ENCODE results near the gene PYCARD. TPM values are rescaled to one million over a fixed set of nuclear protein-coding genes. Genes with fewer than 3 reads are reported as not detected.
A peak's percentile ranks its signal among the peaks of the same experiment; 100 is the strongest.

Gene PYCARD
- total RNA-seq, 4 donors from 2014 or later, result 53.0 to 70.7 (median 63.9) TPM

DNA sequence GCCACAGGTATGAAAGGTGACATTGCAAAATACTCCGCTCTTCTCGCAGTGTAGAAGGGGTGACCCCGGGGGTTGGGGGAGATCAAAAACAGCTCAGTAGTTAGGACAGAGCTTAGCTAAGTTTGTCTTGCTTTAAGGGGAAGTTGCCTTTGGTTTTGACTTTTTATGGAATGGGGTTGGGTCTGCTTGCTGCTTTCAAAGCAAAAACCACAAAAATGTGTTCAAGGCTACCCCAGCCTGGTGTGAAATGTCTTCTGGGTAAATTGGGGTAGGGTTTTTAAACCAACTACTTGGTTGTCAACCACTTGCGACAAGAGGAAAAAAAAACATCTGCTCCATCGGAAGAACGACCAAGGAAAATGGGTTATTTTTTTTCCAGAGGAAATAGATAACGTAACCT is 16.4 kb downstream of the PYCARD start:
- no peaks in the 10 kb centered on the region for H3K27me3 ChIP-seq
- no peaks in the 10 kb centered on the region for H3K9me3 ChIP-seq
- no peak overlapping the region for H3K4me3 ChIP-seq
- H3K36me3 ChIP-seq, result peaks cover 42 to 91% (median 76%) of the 10 kb centered on the region in 3 donors
- H3K4me1 ChIP-seq, result peaks cover 18 to 58% (median 28%) of the 10 kb centered on the region in 3 donors
- intact Hi-C loops (cut with DNase I), result no loop called here
- TF ChIP-seq POLR2A (IDR thresholded peaks at IDR 0.05), result no peak
- TF ChIP-seq, protein P1, sequence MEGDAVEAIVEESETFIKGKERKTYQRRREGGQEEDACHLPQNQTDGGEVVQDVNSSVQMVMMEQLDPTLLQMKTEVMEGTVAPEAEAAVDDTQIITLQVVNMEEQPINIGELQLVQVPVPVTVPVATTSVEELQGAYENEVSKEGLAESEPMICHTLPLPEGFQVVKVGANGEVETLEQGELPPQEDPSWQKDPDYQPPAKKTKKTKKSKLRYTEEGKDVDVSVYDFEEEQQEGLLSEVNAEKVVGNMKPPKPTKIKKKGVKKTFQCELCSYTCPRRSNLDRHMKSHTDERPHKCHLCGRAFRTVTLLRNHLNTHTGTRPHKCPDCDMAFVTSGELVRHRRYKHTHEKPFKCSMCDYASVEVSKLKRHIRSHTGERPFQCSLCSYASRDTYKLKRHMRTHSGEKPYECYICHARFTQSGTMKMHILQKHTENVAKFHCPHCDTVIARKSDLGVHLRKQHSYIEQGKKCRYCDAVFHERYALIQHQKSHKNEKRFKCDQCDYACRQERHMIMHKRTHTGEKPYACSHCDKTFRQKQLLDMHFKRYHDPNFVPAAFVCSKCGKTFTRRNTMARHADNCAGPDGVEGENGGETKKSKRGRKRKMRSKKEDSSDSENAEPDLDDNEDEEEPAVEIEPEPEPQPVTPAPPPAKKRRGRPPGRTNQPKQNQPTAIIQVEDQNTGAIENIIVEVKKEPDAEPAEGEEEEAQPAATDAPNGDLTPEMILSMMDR (IDR thresholded peaks at IDR 0.05), result no peak
- no peak overlapping the region for H3K27ac ChIP-seq
- no peak for DNase-seq
- WGBS, 2 donors, result 65 to 72% methylated on average over 7 of the region's 7 CpGs

DNA sequence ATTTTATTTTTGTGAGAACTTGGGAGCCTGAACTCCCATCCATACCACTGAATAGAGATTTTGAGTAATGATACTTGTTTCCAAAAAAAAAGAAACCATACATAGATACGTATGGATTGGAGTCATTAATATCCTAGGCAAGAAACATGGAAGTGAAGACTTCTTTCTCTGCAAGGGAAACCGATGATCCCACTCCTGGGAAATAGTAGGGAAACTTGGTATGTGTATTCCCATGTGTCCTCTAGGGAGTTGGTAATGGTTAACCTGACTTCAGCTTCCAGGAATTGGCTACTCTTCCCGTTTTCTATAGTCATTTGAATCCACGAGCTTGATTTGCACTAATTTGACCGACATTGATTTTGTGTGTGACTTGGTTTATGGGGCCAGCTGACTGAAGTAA is 17.2 kb downstream of the PYCARD start:
- no peak for DNase-seq
- Histone ChIP-seq H3K36me3 (peaks cover 36 to 83% (median 68%) of the 10 kb centered on the region in 3 donors), H3K9me3 (no peaks in the 10 kb centered on the region), H3K4me3 (no peak overlapping the region), H3K4me1 (peaks cover 18 to 63% (median 28%) of the 10 kb centered on the region in 3 donors), H3K27me3 (no peaks in the 10 kb centered on the region), H3K27ac (no peak overlapping the region)
- TF ChIP-seq, protein P1 (IDR thresholded peaks at IDR 0.05), result no peak
- TF ChIP-seq POLR2A (IDR thresholded peaks at IDR 0.05), result no peak
- intact Hi-C loops (cut with DNase I), result no loop called here
- 60 to 70% methylated on average over 5 of the region's 5 CpGs for WGBS, 2 donors

GRCh38 chr16:31184888-31185287 is 17.7 kb downstream of the PYCARD start:
- no peaks in the 10 kb centered on the region for H3K27me3 ChIP-seq
- H3K4me3 ChIP-seq, result no peak overlapping the region
- H3K27ac ChIP-seq, result no peak overlapping the region
- H3K36me3 ChIP-seq, result peaks cover 32 to 78% (median 64%) of the 10 kb centered on the region in 3 donors
- intact Hi-C loops (cut with DNase I), result no loop called here
- H3K9me3 ChIP-seq, result no peaks in the 10 kb centered on the region
- DNase-seq, result no peak
- WGBS, 2 donors, result 75 to 81% methylated on average over 3 of the region's 14 CpGs
- peaks cover 18 to 63% (median 28%) of the 10 kb centered on the region in 3 donors for H3K4me1 ChIP-seq
- no peak for TF ChIP-seq POLR2A (IDR thresholded peaks at IDR 0.05)
- TF ChIP-seq, protein P1 (IDR thresholded peaks at IDR 0.05), result no peak

GRCh38 chr16:31183432-31184428 is 18.8 kb downstream of the PYCARD start:
- Histone ChIP-seq H3K4me3 (no peak overlapping the region), H3K9me3 (no peaks in the 10 kb centered on the region), H3K27me3 (no peaks in the 10 kb centered on the region), H3K36me3 (peaks cover 32 to 67% (median 52%) of the 10 kb centered on the region in 3 donors), H3K4me1 (peaks cover 23 to 70% (median 33%) of the 10 kb centered on the region in 3 donors), H3K27ac (no peak overlapping the region)
- no peak for TF ChIP-seq POLR2A (IDR thresholded peaks at IDR 0.05)
- TF ChIP-seq, protein P1 (IDR thresholded peaks at IDR 0.05), result no peak
- whole genome bisulfite sequencing, 2 donors, result 62 to 76% methylated on average over 10 of the region's 10 CpGs
- intact Hi-C loops (cut with DNase I), result no loop called here
- no peak for DNase-seq

GRCh38 chr16:31182391-31182790 is 20.2 kb downstream of the PYCARD start:
- intact Hi-C loops (cut with DNase I), result no loop called here
- 5 to 17% methylated on average over 7 of the region's 7 CpGs for WGBS, 2 donors
- DNase-seq, result no peak

More at GRCh38 chr16:31182391-31182790, 20.2 kb downstream of the PYCARD start:
- TF ChIP-seq POLR2A (IDR thresholded peaks at IDR 0.05), result no peak
- TF ChIP-seq, protein P1 (IDR thresholded peaks at IDR 0.05), result no peak
- H3K4me3 ChIP-seq, result peak overlapping the region; percentile 10 to 98 (median 86)
- peaks cover 25 to 75% (median 36%) of the 10 kb centered on the region in 3 donors for H3K4me1 ChIP-seq
- peaks cover 27 to 53% (median 41%) of the 10 kb centered on the region in 3 donors for H3K36me3 ChIP-seq
- peak overlapping the region in 1 of 4 donors; percentile 11 for H3K27ac ChIP-seq
- H3K27me3 ChIP-seq, result no peaks in the 10 kb centered on the region
- H3K9me3 ChIP-seq, result no peaks in the 10 kb centered on the region

Data from esophagus squamous epithelium (tissue), 5 donors.